ENCODE data around the gene SRCAP.

Gene SRCAP

DNA sequence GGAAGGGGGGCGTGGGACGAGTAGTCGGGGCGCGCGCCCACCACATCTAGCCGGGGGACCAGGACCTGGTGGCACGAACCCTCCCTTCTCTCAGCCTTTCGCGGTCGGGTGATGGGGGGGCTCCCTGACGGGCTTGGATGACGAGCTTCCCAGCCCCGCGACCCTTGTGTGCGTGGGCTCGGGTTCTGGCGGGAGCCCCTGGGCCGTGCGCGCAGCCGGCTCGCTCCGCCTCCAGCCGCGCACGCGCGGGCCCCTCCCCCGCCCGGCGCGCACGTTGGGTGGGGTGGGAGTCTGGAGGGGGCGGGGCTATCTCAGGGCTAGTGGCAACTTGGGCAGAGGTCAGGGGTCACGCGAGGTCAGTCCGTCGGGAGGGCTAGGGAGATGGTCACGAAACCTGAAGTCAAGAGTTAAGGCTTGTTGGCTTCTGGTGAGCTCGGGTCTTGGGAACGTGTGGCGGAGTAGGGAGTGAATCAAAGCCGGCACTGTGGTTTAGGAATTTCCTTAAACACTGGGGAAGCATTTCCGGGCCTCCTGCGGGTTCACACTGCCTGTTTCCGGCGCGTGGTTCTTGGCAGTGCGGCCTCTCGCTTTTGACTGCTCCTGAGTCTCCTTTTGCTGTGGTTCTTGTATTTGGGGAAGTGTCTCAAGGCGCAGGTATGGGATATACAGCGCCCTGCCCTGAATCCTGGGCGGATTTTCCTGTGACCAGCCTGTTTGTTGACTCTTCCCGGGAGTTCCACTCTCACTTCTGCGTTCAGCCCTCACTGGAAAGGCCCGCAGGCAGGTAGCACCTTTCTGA lies at the start of gene SRCAP:
TSS of gene SRCAP (plus strand) at position 356 of the 799 bp plus-strand sequence. CDS start 1,654 bp downstream, outside the sequence.
- DNase-seq, result peak; percentile 93

DNA sequence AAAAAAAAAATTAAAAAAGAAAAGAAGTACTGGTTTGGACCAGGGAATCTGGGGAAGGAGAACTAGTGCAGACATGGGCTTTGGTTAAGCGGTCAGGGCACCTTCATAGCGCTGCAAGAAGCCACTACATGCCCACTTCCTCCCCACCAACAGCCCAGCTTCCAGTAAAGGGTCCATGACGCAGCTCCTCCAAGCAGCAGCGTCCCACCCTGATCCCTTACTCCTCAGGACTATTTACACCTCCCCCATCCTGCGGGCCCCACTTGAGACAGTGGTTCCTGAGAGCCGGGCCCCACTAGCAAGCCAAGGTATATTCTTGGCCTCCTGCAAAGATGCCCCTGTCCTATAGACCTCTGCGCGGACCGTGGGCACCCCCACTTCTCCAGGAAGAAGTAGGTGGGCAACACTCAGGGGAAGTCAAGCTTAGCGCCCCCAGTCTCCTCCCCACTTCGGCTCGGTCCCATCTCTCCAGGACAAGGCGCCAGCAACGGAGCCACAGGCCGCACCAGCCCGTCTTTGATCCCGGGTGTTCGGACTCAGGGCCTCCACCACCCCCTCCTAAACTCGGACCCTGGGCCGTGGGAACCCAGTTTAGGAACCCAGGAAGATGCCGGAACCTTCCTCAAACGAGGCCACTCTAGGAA lies 49.1 kb upstream of the SRCAP start:
- DNase-seq, result no peak

DNA sequence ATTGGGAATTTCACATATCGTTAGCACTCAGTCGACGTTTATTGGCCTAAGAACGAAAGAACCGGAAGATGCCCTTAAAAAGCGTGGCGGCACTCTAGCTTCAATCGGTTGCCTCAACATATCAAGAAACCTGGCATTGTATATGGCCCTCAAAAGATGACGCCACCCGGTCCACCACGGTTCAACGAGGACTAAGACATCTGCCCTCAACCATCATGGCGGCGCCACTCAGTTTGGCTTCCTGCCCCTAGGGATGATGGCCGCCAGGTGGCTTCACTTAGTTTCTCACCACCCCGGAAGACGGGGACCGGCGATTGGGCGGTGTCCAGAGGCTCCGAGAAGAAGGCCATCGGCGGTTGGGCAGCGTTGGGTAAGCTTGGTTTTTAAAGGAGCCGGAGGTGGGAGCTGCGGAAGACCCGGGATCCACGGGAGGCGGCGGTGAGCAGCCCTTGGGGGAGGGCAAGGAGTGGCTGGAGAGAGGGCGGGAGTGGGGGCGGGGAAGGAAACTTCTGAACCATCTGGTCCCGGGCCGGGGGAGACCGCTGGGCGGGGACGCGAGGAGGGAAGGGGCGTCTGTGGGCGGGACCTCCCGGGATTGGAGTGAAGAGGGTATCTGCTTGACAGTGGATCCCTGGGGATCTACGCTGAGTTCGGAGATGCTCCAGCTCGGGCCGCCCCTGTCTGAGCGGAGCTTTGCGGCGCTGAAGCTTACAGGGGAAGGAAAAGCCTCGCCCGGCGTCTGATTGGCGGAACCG lies 48.4 kb upstream of the SRCAP start, which contains the start of gene PRR14:
TSS of gene PRR14 (plus strand) at position 592 of the 755 bp plus-strand sequence. CDS start 686 bp downstream, outside the sequence.
- peak; percentile 100 for DNase-seq

DNA sequence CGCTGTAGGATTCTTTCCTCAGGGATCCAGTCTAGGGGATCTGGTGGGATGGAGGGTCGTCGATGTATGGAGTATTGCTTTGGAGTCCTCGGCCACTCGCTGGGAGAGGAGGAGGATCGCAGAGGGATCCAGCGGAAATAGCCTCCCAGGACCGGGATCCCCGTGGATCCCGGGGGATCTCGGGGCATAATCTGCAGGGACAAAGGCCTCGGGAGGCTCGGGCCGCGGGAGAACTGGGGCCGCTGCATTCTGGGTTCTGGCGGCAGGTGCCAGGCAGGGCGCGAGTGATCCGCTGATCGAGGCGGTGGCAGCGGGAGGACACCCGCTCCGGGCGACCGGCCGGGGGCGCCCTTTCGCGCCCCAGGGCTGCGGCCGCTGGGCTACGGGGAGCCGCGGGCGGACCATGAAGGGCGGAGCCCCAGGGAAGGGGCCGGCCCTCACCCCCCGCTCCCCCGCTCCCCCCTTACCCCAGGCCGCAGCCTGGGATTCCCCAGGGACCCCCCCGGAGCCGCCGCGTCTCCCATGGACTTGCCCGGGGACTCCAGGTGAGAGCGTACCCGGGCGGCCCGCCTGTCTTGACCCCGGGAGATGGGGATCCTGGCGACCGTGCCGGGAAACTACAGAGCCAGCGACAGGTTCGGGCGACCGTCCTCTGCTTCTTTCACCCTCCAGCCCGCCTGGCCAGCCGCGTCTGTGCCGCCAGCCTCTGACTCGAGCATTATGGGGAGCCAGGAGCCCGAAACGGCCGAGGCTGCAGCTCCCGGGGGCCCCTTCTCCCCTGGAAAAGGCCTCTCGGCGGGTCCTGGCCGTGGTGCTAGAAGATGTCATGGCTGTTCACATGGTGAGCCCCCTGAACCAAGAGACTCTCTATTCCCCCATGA lies 47.6 kb upstream of the SRCAP start:
- peak; percentile 32 for DNase-seq

DNA sequence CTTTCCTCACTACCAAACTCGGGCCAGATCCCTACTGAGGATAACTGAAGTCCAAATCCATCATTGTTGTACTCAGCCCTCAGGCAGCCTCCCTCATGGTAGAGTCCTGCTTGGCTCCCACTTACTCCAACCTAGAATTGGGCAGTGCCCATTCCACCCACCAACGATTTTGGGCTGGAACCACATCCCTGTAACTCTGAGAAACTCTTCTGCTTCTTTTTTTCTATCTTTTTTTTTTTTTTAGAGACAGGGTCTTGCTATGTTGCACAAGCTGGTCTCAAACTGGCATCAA lies 47.0 kb upstream of the SRCAP start:
- no peak for DNase-seq

DNA sequence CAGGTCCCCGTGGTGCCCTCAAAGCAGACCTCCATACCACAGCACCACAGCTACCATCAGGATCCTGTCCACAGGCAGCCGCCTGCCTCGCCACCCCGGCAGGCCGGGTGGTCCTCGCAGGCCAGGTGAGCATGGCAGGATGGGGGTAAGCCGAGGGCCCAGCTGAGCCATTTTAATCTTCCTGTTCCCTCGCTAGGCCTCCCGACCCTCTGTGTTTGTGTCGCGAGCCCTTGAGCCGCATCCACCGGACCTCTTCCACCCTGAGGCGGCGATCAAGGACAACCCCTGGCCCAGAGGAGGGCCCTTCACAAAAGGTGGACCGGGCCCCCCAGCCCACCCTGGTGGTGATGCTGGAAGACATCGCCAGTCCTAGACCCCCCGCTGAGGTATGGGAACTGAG lies 46.3 kb upstream of the SRCAP start:
- no peak for DNase-seq

DNA sequence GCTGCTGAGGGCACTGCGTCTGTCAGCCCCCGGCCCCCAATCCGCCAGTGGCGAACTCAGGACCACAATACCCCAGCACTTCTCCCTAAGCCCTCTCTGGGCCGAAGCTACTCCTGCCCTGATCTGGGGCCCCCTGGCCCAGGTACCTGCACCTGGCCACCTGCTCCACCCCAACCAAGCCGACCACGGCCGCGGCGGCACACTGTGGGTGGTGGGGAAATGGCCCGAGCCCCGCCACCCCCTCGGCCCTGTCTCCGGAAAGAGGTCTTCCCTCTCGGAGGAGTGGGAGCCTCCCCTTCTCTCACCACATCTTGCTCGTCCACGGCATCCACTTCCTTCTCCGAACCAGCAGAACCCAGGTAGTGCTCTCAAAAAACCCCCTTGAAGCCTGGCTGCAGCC lies 44.1 kb upstream of the SRCAP start:
- DNase-seq, result no peak

DNA sequence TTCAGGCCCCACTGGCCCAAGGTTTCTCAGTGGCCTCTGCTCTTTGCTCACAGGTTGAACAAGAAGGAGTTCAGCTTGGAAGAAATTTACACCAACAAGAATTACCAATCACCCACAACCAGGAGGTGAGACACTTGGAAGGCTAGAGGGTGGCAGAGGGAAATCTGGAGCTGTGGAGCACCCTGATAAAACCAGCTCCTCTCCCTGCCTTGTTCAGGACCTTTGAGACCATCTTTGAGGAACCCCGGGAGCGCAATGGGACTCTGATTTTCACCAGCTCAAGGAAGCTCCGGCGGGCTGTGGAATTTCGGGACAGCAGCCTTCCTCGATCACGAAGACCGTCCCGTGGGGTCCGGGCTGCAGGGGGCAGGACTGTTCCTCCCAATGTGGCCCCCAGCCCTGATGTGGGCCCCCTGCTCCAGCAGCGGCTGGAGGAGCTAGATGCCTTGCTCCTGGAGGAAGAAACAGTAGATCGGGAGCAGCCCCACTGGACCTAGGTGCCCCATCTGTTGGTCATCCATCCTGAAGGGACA lies 43.1 kb upstream of the SRCAP start:
- DNase-seq, result no peak

DNA sequence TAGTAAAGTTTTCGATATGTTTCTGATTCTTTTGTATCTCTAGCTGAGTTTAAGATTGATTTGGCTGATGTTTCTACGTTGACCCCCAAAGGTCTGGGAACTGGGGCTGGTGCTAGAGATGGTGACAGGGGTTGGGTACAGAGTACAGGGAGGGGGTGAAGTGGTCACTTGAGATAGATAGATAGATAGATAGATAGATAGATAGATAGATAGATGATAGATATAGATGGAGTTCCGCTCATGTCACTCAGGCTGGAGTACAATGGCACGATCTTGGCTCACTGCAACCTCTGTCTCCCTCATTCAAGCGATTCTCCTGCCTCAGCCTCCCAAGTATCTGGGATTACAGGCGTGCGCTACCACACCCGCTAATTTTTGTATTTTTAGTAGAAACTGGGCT lies 42.6 kb upstream of the SRCAP start:
- DNase-seq, result no peak

DNA sequence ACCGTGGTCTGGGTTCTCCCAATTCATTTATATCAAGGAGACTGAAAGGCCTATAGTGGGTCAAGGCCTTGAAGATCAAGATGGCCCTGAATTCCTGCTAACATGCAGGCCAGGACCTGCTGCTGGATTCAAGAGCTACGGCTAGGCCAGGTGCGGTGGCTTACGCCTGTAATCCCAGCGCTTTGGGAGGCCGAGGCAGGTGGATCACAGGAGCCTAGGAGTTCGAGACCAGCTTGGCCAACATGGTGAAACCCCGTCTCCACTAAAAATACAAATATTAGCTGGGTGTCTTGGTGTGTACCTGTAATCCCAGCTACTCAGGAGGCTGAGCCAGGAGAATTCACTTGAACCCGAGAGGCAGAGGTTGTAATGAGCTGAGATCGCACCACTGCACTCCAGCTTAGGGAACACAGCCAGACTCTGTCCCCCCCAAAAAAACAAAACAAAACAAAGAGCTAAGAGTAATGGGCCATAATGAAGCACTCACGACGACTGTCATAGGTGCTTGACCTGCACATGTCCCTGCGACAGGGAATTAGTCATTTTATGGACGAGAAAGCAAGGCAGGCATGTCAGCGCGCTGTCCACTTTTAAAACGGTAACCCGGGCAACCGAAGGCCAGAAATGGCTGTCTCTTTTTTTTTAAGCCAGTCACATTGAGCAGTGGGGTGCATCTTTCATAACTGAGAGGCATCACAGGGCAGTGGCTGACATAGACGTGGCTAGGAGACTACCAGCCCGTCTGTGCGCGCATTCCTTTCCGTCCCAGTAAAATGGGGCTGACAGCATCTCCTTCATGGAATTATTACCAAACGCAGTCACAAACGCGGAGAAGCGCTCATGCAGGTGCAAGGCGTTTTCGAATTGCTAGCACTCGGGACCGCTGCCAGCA lies 41.8 kb upstream of the SRCAP start:
- DNase-seq, result no peak

DNA sequence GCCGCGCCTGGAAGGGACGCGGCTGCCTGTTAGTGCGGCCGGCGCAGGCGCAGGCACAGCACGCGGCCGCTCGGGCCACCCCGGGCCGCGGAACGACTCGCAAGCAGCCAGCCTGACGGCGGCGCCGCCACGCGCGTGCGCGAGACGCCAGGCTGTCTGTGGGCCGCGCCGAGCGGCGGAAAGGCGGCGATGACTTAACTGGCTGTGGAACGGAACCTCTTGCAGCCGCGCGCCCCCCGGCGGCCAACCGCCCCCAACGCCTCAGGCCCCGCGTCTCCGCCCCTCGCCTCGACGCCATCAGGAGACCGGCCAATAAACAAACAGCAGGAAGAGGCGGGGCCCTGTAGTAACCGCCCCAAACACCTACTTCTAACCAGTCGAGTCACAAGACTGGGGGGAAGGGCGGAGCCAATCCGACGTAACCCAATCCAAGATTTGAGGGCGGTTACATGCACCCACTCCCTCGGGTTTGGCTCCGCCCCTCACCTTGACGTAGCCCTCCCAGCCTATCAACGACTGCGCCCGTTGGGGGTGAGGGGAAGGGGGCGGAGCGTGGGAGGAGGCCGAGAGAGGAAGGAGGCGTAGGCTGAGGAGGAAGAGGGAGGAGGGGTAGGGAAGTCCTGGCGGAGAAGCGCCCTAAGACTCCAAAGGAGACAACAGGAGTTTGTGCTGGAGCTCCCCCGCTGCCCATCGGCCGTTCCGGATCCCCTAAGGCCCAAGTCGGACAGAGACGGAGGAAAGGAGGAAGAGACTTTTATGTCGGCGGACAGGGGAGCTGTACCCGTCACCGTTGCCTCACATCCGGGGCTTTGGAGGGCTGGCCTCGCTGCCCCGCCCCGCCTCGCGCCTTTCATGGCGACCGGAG lies 40.9 kb upstream of the SRCAP start, which contains the start of gene FBRS:
TSS of gene FBRS (plus strand) at position 566 of the 865 bp plus-strand sequence. CDS start 1,088 bp downstream, outside the sequence.
- peak; percentile 100 for DNase-seq

DNA sequence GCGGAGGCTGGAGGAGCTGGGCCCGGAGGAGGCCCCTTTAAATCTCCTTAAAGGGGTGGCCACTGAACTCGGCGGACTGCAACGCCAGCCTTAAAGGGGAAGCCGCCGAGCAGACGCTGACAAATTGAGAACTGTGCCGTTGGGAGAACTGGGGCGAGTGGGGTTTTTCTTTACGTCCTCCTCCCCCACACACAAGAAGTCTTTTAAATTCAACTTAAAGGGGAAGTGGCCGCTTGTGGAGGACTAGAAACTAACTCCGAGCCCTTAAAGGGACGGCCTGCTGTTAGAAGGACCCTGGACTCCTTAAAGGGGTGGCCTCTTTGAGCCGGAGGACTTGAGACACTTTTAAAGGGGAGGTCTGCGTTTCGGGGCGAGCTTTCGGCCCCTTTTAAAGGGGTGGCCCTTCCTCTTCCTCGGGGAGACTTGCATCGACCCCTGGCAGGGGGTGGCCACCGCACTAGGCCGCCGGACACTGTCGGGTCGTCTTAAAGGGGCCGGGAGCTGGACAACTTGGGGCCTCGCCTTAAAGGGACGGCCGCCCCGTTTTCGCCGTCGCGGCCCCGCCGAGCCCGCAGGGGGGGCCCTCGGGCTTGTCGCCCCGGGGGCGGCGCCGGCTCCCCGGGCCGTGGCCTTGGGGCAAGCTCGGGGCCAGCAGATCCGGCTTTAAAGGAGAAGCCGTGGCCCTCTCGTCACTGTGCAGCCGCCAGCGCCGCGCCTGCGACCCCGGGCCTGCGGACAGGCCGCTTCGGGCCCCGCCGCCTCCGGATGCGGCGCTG lies 40.1 kb upstream of the SRCAP start:
- DNase-seq, result peak; percentile 99

DNA sequence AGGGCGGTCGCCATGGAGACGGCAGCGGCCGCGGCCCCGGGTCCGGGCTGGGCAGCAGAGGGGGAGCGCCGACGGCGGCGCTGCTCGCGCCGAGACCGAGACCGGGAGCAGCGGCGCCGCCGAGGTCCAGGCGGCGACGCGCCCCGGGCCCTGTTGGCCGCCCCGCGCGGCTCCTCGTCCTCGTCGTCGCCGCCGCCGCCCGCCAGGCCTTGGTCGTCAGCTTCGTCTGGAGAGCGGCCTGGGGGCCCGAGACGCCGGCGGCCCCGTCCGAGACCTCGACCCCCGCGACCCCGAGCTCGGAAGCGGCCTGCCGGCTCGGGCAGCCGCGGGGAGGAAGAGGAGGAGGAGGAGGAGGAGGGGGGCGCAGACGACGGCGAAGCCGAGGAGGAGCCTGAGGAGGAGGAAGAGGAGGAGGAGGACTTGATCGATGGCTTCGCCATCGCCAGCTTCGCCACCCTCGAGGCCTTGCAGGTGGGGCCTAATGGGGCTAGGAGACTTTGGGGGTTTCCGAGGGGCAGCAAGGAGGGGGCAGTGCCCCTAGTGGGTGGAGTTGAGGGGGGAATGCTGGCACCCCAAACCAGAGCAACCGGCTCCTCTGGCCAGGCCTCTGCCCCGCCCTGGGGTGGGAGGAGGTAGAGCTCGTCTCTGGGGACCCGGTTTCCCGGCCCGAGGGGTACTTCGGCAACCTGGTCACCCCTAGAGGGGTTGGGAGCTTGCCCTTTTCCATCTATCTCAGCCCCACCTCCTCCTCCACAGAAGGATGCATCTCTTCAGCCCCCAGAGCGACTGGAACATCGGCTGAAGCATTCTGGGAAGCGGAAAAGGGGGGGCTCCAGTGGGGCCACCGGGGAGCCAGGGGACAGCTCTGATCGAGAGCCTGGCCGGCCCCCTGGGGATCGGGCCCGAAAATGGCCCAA lies 39.2 kb upstream of the SRCAP start:
- DNase-seq, result peak; percentile 27

DNA sequence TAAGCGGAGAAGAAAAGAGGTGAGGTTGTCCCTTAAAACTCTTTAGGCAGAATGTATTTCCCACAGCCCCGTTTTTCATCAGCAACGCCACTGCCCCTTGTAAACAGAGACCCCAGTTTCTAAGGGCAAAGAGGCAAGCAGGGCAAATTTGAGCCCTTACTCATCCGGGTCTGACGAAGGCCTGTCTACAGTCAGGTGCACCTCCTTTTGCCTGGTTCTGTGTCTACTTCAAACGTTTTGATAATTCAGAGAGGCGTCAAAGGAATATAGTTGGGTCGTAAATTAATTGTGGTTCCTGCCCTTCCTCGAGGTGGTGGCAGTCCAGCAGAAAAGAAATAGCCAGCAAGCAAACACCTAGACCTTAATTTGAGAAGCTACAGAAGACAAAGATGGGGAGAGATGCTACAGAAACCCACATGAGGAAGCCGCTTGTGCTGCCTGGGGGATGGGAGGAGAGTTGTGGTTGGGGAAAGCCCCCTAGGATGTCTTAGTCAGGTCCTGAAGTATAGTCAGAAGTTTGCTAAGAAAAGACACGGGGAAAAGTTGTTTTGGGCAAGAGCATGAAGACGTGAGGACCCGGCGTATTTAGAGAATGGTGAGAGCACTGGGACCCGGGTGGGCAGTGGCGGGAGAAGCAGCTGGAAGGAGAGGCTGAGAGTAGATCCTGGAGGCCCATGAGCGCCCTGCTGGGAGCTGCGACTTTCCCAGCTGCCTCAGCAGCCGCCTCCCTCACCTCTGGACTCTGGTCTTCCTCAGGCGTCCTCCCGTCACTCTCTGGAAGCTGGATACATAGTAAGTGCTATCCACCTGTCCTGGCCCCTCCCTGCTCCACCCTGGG lies 38.3 kb upstream of the SRCAP start:
- no peak for DNase-seq

DNA sequence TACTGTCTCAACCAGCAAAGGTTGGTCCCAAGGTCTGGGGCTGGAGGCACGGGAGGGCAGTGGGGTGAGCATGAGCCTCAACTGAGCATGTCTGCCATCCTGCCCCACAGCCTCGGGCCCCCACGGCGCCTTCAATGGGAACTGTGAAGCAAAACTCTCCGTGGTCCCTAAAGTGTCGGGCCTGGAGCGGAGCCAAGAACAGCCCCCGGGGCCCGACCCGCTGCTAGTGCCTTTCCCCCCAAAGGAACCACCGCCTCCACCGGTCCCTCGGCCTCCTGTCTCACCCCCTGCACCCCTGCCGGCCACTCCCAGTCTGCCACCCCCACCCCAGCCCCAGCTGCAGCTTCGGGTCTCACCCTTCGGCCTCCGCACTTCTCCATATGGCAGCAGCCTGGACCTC lies 36.5 kb upstream of the SRCAP start:
- DNase-seq, result no peak

DNA sequence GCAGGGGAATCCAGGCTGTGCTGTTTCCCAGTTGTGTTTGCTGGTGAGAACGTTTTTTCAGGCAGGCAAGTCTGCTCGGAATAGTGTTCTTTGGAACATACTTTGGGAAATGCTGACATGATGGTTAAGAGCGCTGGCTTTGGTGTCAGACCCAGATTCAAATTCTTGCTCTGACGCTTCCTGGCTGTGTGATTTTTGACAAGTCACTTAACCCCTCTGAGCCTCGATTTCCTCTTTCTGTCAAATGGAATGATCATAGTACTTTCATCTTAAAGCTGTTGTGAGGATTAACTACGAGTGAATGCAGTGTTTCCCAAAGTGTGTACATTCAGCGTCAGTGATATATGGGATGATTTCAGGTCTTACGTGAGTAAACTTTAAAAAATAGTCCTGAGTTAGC lies 35.9 kb upstream of the SRCAP start:
- DNase-seq, result no peak

DNA sequence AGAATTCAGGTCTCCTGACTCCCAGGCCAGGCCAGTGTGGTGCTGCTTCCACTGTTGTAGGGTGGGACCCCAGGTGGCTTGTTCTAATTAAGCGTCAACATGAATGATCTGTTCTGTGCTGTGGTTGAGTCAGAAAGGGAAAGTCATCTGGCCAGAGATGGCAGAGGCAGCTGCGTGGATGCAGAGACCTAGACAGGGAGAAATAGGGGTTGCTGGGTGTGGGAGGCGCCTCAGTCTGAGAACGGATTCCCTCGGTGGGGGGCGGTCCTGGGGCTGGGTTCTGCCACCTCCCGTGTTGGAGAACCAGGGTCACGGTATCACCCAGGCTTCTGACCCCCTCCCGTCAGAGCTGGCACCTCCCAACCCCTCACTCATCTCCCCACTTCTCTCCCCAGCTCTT lies 35.2 kb upstream of the SRCAP start:
- DNase-seq, result no peak
